IPS-18a (cell line): ENCODE results near the gene TBCEL.
"Not testable (repeated sequence)": the region's sequence is repeated elsewhere in the genome, so short reads cannot be mapped to it uniquely, and the experiment has no call there.

Source experiments
- H3K27ac ChIP-seq: one replicate; pipeline ENCODE4 v1.5.1; 2013; ENCODE audit warnings: low read length
- H3K27me3 ChIP-seq: one replicate; pipeline ENCODE4 v1.6.1; 2013; ENCODE audit warnings: mild to moderate bottlenecking, low read length; ENCODE audit not compliant: control insufficient read depth, insufficient read depth
- H3K36me3 ChIP-seq: one replicate; pipeline ENCODE4 v1.6.1; 2013; ENCODE audit warnings: low read depth, low read length; ENCODE audit not compliant: control insufficient read depth
- H3K4me1 ChIP-seq: one replicate; pipeline ENCODE4 v1.6.1; 2013; ENCODE audit warnings: low read depth, low read length; ENCODE audit not compliant: control insufficient read depth
- H3K4me3 ChIP-seq: one replicate; pipeline ENCODE4 v1.5.1; 2013; ENCODE audit warnings: low read length
- H3K9ac ChIP-seq: one replicate; pipeline ENCODE4 v1.6.1; 2013; ENCODE audit warnings: mild to moderate bottlenecking, low read length, moderate library complexity
- H3K9me3 ChIP-seq: one replicate; pipeline ENCODE4 v1.6.1; 2013; ENCODE audit warnings: low read depth, low read length; ENCODE audit not compliant: control insufficient read depth

Gene TBCEL

DNA sequence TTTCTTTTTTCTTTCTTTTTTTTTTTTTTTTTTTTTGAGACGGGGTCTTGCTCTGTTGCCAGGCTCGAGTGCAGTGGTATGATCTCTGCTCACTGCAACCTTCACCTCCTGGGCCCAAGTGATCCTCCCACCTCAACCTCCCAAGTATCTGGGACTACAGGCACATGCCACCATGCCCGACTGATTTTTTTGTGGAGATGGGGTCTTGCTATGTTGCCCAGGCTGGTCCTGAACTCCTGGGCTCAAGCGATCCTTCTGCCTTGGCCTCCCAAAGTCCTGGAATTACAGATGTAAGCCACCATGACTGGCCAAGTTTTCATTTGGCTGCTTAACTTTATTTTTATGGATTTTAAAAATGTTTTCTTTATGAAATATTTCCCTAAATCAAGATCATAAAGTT lies 7.7 kb downstream of the TBCEL start:
- H3K36me3 ChIP-seq, H3K27me3 ChIP-seq, H3K9ac ChIP-seq, H3K4me1 ChIP-seq, H3K9me3 ChIP-seq, H3K4me3 ChIP-seq, H3K27ac ChIP-seq: not testable (repeated sequence)

DNA sequence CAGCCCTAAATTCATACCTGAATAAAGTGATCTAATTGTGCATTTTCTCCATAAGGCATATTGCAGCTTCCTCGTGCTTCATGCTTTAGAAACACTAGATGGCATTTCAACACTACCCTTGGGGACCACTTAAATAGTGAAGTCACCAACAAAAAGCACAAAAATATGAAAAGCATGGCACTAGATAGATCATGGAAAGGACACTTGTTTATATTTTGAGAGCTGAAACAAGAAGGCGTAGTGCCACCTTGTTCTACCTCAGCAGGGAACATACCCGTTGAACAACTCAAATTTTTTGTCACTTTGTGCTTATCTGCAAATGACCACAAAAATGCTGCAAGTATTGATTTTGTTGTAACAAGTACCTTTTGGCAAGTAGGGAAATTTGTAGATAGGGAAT lies 8.6 kb downstream of the TBCEL start:
- H3K4me1 ChIP-seq = peaks cover 6% of the 10 kb centered on the region
- H3K9me3 ChIP-seq = no peaks in the 10 kb centered on the region
- H3K36me3 ChIP-seq = no peaks in the 10 kb centered on the region
- no peaks in the 10 kb centered on the region for H3K27me3 ChIP-seq
- no peak overlapping the region for H3K4me3 ChIP-seq
- H3K27ac ChIP-seq = no peak overlapping the region
- no peak overlapping the region for H3K9ac ChIP-seq

DNA sequence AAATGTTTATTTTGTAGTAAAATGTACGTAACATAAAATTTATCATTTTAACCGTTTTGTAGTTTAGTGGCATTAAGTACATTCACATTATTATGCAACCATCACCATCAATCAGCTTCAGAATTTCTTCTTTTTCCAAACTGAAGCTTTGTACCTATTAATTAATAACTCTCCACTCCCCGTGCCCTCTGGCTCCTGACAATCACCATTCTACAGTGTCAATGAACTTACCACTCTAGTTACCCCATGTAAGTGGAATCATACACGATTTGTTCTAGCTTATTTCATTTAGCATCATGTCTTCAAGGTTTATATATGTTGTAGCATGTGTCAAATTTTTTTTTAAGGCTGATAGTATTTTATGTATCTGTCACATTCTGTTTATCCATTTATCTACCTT lies 9.7 kb downstream of the TBCEL start:
- H3K4me3 ChIP-seq = no peak overlapping the region
- H3K36me3 ChIP-seq = no peaks in the 10 kb centered on the region
- no peaks in the 10 kb centered on the region for H3K27me3 ChIP-seq
- H3K27ac ChIP-seq = no peak overlapping the region
- H3K4me1 ChIP-seq = peaks cover 12% of the 10 kb centered on the region
- H3K9ac ChIP-seq = no peak overlapping the region
- no peaks in the 10 kb centered on the region for H3K9me3 ChIP-seq

DNA sequence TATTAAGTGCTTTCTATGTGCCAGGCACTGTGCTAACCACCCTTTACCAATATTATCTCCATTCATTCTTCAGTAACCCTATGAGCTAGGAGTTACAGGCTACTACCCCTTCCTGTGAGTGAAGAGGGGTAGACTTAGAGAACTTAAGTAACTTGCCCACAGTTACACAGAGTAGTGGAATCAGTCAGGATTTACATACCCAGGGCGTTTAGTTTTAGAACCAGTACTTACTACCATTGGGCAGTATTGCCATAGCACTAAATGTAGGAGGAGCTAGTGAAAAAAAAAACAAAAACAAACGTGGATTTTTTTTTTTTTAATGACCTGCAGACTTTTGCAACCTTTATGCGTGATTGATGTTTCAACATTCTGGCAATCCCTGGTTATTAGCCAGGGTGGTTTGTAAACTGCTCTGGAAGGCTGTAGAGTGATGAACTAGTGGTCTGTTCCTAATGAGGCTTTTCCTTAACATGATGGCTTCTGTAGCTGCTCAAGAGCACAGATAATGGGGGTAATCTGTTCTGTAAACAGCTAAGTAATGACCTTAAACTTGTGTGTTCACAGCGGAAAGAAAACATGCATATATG lies 11.4 kb downstream of the TBCEL start:
- no peak overlapping the region for H3K27ac ChIP-seq
- no peaks in the 10 kb centered on the region for H3K27me3 ChIP-seq
- H3K36me3 ChIP-seq = no peaks in the 10 kb centered on the region
- peaks cover 28% of the 10 kb centered on the region for H3K4me1 ChIP-seq
- no peak overlapping the region for H3K4me3 ChIP-seq
- H3K9ac ChIP-seq = no peak overlapping the region
- no peaks in the 10 kb centered on the region for H3K9me3 ChIP-seq

DNA sequence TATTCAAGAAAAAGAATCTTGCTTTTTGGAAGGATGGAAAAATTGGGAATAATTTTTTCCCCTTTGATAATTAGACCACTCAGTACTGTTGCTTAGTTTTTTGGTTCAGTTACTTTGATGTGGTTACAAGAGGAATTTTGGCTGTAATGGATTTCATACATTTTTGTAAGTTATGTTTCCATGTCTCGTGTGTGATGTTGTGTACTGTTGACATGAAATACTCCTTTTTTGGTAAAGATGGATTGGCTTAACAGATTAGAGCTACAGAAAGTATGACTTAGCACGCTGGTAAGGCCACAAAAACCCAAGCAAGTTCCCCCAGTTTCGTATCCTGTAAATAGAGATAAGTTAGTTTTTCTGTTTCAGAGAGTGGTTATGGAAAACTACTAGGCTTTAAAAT lies 11.9 kb downstream of the TBCEL start:
- Histone ChIP-seq H3K4me3 (no peak overlapping the region), H3K36me3 (no peaks in the 10 kb centered on the region), H3K4me1 (peaks cover 30% of the 10 kb centered on the region), H3K9ac (no peak overlapping the region), H3K27me3 (no peaks in the 10 kb centered on the region), H3K27ac (no peak overlapping the region), H3K9me3 (no peaks in the 10 kb centered on the region)

DNA sequence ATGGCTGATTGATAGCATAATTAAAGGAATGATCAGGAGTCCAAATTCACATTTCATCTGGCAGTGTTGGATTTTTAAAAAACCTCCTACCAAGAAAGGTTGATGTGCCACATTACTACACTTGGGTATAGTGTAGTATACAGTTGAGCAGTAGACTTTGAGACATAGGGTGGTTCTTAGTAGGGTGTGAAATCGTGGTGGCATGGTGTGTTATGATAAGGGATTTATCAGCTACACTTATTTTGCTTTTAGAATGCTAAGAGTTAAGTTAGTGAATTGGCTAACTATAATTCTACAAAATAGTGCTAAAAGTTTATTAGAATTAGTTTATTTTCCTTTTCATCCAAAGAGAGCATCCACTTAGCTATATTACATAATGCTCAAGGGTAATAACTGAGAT lies 13.1 kb downstream of the TBCEL start:
- H3K9me3 ChIP-seq = no peaks in the 10 kb centered on the region
- H3K9ac ChIP-seq = no peak overlapping the region
- H3K27ac ChIP-seq = no peak overlapping the region
- no peak overlapping the region for H3K4me3 ChIP-seq
- no peaks in the 10 kb centered on the region for H3K27me3 ChIP-seq
- peaks cover 30% of the 10 kb centered on the region for H3K4me1 ChIP-seq
- no peaks in the 10 kb centered on the region for H3K36me3 ChIP-seq

DNA sequence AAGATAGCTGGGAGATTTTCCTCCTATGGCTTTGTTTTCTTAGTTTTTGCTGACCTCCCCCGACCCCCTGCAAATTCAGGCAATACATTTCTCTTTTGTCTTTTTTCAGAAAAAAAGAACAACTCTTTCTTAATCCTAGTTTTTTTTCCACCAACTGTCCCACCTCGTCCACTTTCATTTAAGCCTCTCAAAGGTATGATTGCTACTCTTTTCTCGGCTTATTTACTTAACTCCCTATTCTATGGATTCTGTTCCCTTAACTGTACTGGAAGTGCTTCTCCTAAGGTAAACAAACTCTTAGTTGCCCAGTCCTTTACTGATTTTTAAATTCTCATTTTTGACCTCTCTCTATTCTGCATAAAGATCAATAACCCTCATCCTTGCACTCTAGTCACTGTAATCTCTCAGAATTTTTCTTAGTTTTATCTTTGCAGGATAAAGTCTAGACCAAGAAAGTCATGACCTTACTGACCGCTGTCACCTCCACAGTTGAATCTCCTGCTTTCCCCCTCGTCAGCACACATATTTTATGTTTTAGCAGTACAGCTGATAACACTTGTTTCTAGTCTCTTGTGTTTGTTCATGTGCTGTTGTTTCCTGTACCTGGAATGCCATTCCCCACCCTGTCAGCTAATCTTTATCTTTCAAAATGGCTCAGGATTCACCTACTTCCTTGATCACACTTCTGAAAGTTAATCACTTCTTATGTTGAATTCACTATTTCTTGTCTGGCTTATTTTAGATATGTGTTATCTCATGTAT lies 14.9 kb downstream of the TBCEL start:
- H3K27ac ChIP-seq = no peak overlapping the region
- no peaks in the 10 kb centered on the region for H3K27me3 ChIP-seq
- H3K4me3 ChIP-seq = no peak overlapping the region

DNA sequence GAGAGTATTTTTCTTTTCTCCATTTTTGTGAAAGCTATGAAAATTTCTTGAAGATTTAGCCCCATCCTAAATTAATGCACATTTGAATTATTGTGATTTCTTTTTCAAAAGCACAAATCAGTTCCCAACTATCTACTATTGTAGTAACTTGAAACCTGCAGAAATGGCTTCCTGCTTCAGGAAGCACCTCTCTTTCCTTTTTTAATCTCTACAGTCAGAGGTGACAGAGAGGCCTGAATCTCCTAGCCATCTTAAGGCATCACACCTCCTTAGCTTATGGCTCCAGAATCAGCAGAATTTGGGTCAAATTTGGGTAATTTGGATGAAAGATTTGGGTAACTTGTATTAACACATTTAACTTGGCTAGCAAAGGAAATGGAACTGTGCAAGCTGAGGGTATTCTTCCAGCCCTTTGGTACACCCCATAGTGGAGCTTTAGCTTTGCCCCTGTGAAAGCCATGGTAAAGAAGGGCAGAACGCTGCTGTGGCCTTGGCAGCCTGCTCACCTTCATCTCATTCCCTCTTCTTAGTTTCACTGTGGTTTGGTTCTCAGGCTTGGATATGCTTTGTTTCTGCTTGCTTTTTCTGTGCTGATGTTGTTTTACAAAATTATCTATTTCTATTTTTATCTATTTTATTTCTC lies 16.2 kb downstream of the TBCEL start:
- Histone ChIP-seq H3K4me1 (peaks cover 30% of the 10 kb centered on the region), H3K27ac (peak overlapping the region; percentile 1), H3K9me3 (no peaks in the 10 kb centered on the region)

More for the DNA sequence above, 14.9 kb downstream of the TBCEL start:
- Histone ChIP-seq H3K9ac (no peak overlapping the region), H3K4me1 (peaks cover 30% of the 10 kb centered on the region), H3K9me3 (no peaks in the 10 kb centered on the region), H3K36me3 (no peaks in the 10 kb centered on the region)

DNA sequence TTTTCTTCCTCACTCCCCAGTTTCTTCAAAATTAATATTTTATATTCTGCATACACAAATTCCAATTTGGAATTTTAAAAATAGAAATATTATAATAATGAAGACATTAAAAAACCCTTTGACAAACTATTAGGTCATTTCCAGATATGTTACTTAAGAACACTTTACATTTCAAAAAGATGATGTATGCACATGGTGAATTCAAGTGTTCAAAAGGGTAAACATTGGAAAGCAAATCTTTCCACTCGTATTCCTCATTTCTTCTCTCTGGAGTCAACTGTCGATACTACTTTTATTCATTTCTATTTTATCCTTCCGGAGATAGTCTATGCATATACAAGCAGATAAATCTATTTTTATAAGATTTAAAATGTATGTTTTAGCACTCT lies 16.7 kb downstream of the TBCEL start:
- Histone ChIP-seq H3K4me1 (peaks cover 25% of the 10 kb centered on the region), H3K36me3 (no peaks in the 10 kb centered on the region), H3K4me3 (no peak overlapping the region), H3K27ac (no peak overlapping the region), H3K9me3 (no peaks in the 10 kb centered on the region), H3K9ac (no peak overlapping the region), H3K27me3 (no peaks in the 10 kb centered on the region)

More for the DNA sequence above, 16.2 kb downstream of the TBCEL start:
- H3K36me3 ChIP-seq = no peaks in the 10 kb centered on the region
- H3K4me3 ChIP-seq = no peak overlapping the region
- H3K27me3 ChIP-seq = no peaks in the 10 kb centered on the region
- H3K9ac ChIP-seq = no peak overlapping the region

DNA sequence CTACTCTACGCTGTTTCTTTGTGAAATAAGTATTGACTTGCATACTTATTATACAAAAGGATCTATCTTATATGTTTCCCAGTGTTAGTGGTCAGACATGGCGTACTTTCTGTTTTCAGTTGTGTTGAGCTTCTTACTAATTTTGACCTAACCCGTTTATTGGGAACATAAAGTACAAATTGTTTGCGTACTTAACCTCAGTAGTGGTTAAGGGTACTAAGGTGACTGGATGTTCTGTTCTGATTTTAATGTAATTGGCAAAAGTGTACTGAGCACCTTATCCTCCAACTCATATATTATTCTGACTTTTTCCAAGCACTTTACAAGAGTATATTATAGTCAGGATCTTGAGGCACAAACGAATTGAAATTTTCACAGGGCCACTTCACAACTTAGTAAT lies 17.2 kb downstream of the TBCEL start:
- H3K9me3 ChIP-seq = no peaks in the 10 kb centered on the region
- peaks cover 23% of the 10 kb centered on the region for H3K4me1 ChIP-seq
- H3K4me3 ChIP-seq = no peak overlapping the region
- H3K27ac ChIP-seq = no peak overlapping the region
- H3K9ac ChIP-seq = no peak overlapping the region
- H3K36me3 ChIP-seq = no peaks in the 10 kb centered on the region
- H3K27me3 ChIP-seq = no peaks in the 10 kb centered on the region

DNA sequence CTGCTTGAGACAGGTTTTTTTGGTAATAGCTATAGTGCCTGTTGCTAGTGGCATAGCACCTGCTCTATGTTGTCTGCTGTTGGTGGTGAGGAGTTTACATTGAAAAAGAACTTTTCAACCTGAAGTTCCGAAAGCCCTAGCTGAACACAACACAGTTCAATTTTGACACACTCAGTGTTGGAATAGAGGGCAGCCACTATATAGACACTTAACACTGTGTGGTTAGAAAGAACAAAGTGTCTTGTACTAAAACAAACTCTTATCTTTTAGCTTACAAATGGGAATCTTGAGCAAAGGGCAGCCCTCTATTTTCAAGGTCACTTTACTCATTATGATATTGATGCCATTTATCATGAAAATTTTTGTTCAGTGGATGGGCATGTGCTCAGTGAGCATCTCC lies 18.4 kb downstream of the TBCEL start:
- H3K27me3 ChIP-seq = no peaks in the 10 kb centered on the region
- no peak overlapping the region for H3K27ac ChIP-seq
- H3K9me3 ChIP-seq = no peaks in the 10 kb centered on the region
- H3K4me3 ChIP-seq = no peak overlapping the region
- peaks cover 23% of the 10 kb centered on the region for H3K4me1 ChIP-seq
- H3K36me3 ChIP-seq = peaks cover 3% of the 10 kb centered on the region
- no peak overlapping the region for H3K9ac ChIP-seq

DNA sequence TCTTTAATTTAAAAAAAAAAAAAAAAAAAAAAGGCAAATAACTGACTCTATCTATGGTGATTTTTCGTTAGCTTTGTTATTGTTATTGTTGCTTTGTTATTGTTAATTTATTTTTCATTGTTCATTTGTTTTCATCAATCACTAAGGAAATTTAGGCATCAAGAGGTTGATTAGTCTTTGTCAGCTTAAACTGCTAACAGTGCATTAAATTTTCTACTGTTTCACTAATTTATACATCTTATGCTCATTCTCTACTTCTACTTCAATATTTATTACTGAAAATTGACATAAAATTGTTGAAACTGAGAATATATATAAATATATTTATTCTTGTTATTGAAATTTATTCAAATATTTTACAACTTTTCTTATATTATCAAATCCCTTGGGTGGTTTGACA lies 24.0 kb downstream of the TBCEL start:
- H3K4me1 ChIP-seq = no peaks in the 10 kb centered on the region
- H3K9me3 ChIP-seq = no peaks in the 10 kb centered on the region
- no peak overlapping the region for H3K27ac ChIP-seq
- no peak overlapping the region for H3K4me3 ChIP-seq
- H3K27me3 ChIP-seq = no peaks in the 10 kb centered on the region
- no peak overlapping the region for H3K9ac ChIP-seq
- peaks cover 19% of the 10 kb centered on the region for H3K36me3 ChIP-seq
